Measurements from ENCODE around the gene CHD9.
A peak's percentile ranks its signal among the peaks of the same experiment; 100 is the strongest.
"Not testable (repeated sequence)": the region's sequence is repeated elsewhere in the genome, so short reads cannot be mapped to it uniquely, and the experiment has no call there.

The CHD9 gene

GRCh38 chr16:53074296-53074695, 19.5 kb downstream of the CHD9 start:
- DNase-seq: not testable (repeated sequence)

DNA sequence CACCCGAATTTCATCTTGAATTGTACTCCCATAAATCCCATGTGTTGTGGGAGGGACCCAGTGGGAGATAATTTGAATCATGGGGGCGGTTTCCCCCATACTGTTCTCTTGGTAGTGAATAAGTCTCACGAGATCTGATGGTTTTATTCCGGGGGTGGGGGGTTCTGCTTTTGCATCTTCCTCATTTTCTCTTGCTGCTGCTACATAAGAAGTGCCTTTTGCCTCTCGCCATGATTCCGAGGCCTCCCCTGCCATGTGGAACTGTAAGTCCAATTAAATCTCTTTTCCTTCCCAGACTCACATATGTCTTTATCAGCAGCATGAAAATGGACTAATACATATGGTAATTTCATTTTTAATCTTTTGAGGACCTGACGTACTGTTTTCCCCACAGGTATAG, 20.7 kb downstream of the CHD9 start:
- not testable (repeated sequence) for DNase-seq

- DNase-seq: no peak
These were observed 23.5 kb downstream of the CHD9 start for GRCh38 chr16:53078247-53078646.

GRCh38 chr16:53078765-53079485, 24.1 kb downstream of the CHD9 start:
- DNase-seq: no peak

DNA sequence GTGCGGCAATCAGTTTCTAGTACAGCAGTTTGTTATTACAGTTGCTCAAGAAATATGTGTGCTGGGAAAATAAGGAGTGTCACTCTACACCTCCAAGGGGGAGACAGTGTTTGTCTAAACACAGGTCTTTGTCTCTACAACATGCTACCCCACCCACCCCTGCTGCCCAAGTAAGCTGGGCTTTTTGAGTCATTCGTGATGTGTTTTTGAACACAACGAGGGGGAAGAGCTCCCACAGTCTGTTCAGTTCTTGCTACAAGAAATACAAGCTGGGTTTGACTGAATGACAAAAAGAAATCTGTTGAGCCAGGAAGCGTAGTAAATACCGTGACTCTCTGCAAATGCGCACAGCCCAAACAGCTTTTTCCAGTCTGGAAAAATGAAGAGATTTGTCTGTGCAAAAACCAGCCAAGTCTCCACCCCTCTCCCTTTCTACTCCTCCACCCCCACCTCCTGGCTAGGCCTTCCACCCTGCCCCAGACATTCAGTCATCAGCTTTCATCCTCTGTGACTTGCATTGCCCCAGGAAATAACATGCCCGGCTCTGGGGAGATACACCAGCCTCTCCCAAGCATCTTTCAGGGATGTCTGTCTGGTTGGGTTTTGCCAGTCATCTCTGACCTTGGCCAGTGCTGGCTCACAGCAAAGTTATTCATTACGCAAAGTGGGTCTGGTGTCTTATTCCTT, 25.7 kb downstream of the CHD9 start:
- DNase-seq: peak in 23 of 58 donors; percentile 7 to 65 (median 35)

DNA sequence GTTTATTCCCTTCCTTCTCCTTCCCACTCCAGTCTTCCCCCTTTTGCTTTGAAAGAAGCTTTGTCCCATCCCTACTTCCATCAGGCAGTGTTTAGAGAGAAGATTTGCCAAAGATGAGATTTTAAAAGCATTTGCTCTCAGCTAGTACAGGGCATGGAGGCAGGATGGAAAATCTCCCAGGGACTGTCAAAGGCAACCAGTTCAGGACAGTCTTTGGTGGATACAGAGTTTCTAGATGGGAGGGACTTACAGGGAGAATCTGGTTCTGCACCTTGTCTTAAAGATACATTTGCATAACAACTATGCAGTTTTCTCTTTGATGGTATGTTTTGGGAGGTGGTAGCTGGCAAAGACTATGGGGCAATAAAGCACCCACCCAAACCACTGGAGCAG, 26.2 kb downstream of the CHD9 start:
- no peak for DNase-seq

- no peak for DNase-seq
These were observed 27.1 kb downstream of the CHD9 start for GRCh38 chr16:53081686-53082407.

DNA sequence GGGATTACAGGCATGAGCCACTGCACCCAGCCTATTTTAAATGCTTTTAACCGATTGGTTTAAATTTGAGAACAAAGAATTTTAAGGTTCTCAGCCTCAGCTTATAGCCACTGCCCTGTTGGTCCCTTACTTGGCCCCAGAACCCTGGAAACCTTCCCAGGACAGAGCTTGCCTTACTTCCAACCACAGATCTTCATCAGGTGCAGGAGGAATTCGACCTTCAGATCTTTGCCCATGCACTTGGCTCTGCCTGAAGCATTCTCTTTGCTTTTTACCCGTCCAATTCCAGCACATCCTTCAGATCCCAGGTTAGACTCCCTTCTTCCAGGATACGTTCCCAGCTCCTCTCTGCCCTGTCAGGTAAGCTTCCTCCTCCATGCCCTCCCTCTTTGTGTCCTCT, 27.7 kb downstream of the CHD9 start:
- DNase-seq: no peak

DNA sequence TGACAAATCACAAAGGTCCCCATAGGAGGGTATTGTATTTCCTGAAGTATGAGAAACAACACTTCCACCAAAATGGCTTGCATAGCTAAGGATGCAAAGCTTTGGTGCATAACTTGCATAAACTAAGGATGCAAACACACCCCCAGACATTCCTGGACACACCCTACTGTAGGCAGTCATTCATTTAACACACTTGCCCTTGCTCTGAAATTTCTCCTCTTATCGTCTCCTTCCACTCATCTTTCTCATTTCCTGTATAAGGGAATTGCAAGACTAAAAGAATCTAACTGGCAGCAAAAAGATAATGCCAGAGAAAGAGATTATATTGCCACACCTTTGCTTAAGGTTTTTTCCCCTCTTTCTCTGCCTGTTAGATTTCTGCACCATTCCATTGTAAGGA, 28.3 kb downstream of the CHD9 start:
- DNase-seq: no peak

DNA sequence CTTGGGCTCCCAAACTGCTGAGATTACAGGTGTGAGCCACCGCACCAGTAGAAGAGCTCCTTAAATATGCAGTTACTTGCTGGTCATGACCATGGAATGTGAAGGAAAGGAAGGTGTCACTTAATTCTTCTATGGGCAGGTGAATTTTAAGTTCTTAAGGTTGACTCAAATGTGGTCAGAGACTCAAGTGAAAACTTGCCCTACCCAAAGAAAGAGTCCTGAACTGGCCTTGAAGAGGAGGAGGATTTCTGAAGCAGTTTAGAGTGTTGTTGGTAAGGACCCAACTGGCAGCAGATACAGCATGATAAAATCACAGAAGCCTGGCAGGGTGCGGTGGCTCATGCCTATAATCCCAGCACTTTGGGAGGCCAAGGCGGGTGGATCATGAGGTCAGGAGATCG, 29.4 kb downstream of the CHD9 start:
- DNase-seq: no peak

DNA sequence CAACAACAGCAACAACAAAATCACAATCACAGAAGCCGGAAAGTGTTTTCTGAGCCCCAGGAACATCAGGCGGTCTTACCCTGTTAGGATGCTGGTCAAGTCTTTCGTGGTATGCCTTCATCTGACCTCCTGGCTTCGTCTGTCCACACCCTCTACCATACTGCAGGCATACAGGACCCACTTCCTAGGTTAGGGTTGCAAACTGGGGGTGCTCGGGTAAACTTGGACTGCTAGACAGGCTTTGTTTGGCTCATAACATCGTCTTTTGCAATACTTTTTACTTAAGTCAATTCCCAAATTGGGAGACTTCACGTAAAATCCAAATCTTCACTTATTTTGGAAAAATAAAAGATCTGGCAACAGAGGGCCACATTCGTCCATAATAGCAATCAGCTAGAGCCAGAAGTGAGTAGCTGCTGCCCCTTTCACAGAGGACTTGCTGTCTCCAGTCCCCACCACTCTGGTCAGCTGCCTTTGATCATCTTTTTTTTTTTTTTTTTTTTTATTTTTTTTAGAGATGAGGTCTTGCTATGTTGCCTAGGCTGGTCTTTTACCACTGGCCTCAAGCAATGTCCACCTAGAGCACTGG, 30.0 kb downstream of the CHD9 start:
- no peak for DNase-seq

- DNase-seq: no peak
These were observed 30.6 kb downstream of the CHD9 start for GRCh38 chr16:53085369-53085843.

DNA sequence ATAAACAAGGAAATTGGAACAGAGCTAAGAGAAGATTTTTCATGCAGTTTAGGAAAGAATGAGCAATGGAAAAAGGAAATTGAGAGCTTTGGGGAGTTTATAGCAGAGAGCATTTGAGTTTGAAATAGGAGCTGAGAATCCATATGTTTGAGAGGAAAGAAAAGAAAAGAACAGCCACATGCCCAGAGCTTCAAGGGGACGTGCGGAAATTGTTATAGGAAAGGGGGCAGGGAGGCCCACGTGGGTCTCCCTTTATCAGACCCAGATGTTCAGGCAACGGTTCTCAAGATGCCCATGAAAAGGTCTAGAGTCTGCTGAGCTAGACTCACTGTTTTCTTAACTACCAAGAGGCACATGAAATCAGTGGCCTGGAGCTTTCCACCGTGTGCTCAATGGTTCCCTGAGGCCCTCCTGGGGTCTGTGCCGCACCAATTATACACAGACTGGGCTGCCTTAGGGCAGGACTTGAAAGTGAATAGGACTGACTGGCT, 31.2 kb downstream of the CHD9 start:
- DNase-seq: no peak

DNA sequence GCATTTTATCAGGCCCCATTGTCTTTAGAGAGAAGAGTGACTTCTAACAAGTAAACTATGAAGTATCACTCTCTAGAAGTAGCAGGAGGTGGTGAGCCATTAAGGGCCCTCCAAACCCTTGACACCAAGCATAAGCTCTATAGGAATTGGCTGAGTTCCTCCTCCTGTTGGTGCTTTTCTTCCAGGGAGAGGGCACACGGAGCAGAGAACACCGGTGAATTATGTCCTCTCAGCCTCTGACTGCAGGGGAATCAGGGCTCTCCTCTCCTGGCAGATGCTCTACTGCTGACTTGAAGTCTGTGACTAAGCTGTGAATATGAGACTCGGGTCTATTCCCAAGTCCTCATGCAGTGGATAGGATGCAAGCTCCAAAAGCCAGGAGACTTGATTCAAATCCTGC, 32.3 kb downstream of the CHD9 start:
- no peak for DNase-seq

DNA sequence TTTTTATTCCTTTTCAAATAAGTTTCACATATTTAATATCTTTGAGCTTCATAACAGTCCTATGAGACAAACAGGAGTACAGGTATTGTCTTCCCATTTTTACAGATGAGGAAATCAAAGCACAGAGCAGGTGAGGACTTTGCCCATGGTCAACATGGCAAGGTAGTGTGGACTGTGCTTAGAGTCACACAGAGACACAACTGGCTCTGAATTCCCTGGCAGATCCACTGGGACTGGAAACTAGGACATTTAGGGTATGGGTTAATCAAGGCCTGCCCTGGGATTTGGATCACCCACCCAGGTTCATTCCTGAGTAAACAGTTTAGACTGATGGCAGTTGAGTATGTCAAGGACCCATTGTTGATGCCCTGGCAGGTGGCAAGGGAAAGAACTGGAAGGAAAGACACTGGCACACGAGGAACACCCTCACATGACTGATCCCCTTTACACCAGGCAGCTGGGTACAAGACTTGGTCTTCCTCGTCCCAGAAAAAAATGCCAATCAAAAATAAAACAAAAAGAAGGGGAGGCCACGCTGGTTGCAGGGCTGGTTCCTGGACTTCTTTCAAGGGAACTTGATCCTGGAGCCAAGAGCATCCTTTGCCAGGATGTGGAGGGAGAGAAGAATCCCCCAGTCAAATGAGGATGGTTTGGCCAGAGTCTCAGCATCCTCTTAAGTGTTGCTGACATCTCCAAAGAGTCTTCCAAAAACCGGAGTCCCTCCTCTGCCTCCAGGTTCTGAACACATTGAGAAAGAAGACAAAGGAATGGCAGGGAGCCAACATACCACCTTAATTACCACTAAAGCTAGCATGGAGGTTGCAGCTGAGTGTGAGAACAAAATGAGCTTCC, 34.9 kb downstream of the CHD9 start:
- DNase-seq: peak in 46 of 58 donors; percentile 10 to 81 (median 42)

GRCh38 chr16:53090286-53090590, 35.4 kb downstream of the CHD9 start:
- no peak for DNase-seq

GRCh38 chr16:53090591-53091411, 36.0 kb downstream of the CHD9 start:
- DNase-seq: peak in 57 of 58 donors; percentile 31 to 95 (median 85)

GRCh38 chr16:53091466-53092211, 36.8 kb downstream of the CHD9 start:
- peak in 56 of 58 donors; percentile 25 to 93 (median 78) for DNase-seq

GRCh38 chr16:53092284-53092683, 37.5 kb downstream of the CHD9 start:
- DNase-seq: no peak

All from anterior cingulate cortex (tissue), 58 donors.